ENCODE results near the gene LARP7.
"Not testable (repeated sequence)": the region's sequence is repeated elsewhere in the genome, so short reads cannot be mapped to it uniquely, and the experiment has no call there.

LARP7 gene
- 53.9 to 82.2 (median 63.2) reads per million in 9 experiments for total RNA-seq

DNA sequence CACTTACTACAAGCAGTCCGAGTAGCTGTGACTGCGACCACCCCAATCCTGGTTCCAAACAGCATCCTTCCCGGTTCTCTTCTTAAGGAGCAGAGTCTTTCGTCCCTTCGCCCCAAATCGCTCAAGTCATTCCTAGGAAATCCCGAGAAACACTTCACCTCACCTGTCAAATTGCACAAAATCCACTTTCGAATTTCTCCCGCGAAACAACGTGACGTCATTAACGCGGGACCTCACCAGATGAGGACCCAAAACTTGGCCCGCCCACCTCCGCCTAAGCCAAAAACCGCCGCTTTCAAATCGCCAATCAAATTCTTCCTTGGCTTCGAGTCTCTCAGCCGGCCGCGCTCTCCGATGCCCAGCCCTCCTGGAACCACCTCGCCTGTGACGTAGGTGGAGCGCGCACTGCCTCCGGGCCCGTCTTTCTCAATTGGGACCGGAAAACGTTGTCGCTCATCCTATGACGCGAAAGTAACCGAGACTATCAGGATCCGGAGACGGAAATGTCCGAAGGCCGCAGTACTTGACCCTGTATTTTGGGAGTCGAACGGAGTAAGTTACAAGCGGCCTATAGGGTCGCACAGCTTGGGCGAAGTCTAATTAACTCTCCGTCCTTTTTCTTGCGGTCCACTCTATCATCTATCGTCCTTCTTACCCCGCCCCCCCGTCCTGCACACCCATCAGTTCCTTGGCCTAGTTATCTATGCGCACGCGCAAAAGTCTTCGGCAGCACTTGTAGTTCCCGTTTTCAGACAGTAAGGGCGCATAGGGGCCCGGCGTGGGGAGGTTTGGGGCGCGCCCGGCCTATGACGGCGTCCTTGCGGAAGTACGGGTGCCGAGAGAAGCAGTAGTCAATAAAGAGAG lies at the start of gene LARP7, which contains the start of gene ZGRF1:
Gene LARP7 (plus strand): TSS at position 456 of the 864 bp plus-strand sequence. CDS start 7,527 bp downstream, outside the sequence.
Gene ZGRF1 (minus strand): TSS at position 222 of the 864 bp plus-strand sequence. CDS start 3,733 bp downstream, outside the sequence.
- Mint-ChIP-seq H3K27me3 (no peaks in the 10 kb centered on the region), H3K4me3 (no peak within 1 kb of the TSS), H3K27ac (no peak within 1 kb of the TSS), H3K4me1 (ENCODE audit: low read depth in 2 of 2) (peaks cover 16 to 24% of the 10 kb centered on the region in 2 donors), H3K36me3 (ENCODE audit: insufficient read depth) (peaks cover 14% of the 10 kb centered on the region), H3K9me3 (no peaks in the 10 kb centered on the region)
- peak; percentile 97 to 99 (median 98) for DNase-seq
- ATAC-seq (replicated peaks), result peak; percentile 88

DNA sequence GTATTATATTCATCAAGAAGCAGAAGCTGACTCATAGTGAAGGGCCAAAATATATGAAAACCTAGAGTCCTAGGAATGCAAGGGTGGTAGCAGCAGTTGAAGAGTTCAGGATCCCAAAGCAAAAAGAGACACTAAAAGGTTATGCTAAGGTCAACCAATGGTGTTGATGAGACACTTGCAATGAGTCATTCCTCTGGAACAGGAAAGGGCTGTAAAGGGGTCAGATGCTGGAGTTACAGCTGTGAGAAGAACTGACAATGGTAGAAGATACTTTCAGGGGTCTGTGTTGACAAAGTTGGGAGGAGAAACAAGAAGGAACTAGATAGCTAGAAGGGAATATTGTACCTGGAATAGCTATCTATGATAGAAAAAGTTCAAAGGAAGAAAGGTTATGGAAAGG lies 47.7 kb upstream of the LARP7 start:
- Mint-ChIP-seq H3K36me3 (ENCODE audit: insufficient read depth) (no peaks in the 10 kb centered on the region), H3K27ac (no peak overlapping the region), H3K4me3 (no peak overlapping the region), H3K4me1 (ENCODE audit: low read depth in 2 of 2) (no peaks in the 10 kb centered on the region), H3K9me3 (no peaks in the 10 kb centered on the region), H3K27me3 (no peaks in the 10 kb centered on the region)
- DNase-seq (no peak), ATAC-seq (replicated peaks) (no peak)

DNA sequence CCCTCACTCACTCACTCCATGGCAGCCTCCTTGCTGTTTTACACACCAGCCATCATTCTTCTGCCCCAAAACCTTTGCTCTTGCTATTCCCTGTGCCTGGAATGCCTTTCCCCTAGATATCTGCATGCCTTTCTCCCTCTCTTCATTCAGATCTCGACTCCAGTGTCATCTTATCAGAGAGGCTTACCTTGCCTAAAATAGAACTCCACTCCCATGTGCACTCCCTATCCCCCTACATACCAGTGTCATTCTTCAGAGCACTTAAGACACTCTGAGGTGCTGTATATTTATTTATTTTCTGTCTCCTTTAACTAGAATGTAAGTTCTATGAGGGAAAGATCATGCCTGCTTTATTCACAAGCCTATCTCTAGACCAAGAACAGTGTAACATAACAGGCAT lies 45.4 kb upstream of the LARP7 start:
- no peaks in the 10 kb centered on the region for H3K9me3 Mint-ChIP-seq
- no peak overlapping the region for H3K27ac Mint-ChIP-seq
- H3K4me1 Mint-ChIP-seq (ENCODE audit: low read depth in 2 of 2), result no peaks in the 10 kb centered on the region
- ATAC-seq (replicated peaks), result no peak
- H3K4me3 Mint-ChIP-seq, result no peak overlapping the region
- no peaks in the 10 kb centered on the region for H3K27me3 Mint-ChIP-seq
- no peak for DNase-seq
- no peaks in the 10 kb centered on the region for H3K36me3 Mint-ChIP-seq (ENCODE audit: insufficient read depth)

DNA sequence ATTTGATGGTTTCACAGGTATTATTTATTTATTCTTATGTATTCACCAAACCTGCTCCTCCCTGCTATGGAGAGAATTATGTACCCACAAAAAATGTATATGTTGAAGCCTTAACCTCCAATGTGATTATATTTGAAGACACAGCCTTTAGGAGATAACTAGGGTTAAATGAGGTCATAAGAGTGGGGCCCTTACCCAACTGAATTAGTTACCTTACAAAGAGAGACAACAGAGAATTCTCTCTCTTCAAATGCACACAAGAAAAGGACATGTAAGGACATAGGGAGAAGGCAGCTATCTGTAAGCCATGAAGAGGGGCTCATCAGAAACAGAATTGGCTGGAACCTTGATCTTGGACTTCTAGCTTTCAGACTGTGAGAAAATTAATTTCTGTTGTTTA lies 44.2 kb upstream of the LARP7 start:
- DNase-seq, result no peak
- Mint-ChIP-seq H3K4me1 (ENCODE audit: low read depth in 2 of 2) (no peaks in the 10 kb centered on the region), H3K4me3 (no peak overlapping the region), H3K9me3 (no peaks in the 10 kb centered on the region), H3K36me3 (ENCODE audit: insufficient read depth) (no peaks in the 10 kb centered on the region), H3K27ac (no peak overlapping the region), H3K27me3 (no peaks in the 10 kb centered on the region)
- no peak for ATAC-seq (replicated peaks)

DNA sequence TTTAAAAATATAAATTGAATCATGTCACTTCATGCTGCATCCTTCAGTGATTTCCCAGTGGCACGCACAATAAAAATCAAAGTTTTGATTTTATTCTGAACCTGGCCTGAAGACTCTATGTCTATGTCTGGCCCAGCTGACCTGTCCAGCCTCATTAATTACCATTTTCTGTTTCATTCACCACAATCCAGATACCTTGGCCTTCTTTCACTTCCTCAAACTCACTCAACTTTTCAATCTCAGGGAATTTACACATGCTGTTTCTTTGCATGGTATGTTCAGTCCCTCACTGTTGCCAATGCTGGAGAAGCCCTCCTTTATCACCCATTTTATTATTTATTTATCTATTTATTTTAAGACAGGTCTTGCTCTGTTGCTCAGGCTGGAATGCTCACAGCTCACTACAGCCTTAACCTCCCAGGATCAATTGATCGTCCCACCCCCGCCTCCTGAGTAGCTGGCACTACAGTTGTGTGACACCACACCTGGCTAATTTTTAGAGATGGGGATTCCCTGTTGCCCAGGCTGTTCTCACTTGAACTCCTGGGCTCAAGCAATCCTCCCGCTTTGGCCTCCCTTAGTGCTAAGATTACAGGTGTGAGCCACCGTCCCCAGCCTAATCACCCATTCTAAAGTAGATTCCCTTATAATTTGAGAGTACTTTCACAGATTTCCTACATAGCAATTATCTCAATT lies 43.4 kb upstream of the LARP7 start:
- no peaks in the 10 kb centered on the region for H3K36me3 Mint-ChIP-seq (ENCODE audit: insufficient read depth)
- H3K27ac Mint-ChIP-seq, result no peak overlapping the region
- no peaks in the 10 kb centered on the region for H3K4me1 Mint-ChIP-seq (ENCODE audit: low read depth in 2 of 2)
- no peak for ATAC-seq (replicated peaks)
- no peak overlapping the region for H3K4me3 Mint-ChIP-seq
- no peaks in the 10 kb centered on the region for H3K9me3 Mint-ChIP-seq
- DNase-seq, result no peak
- no peaks in the 10 kb centered on the region for H3K27me3 Mint-ChIP-seq

DNA sequence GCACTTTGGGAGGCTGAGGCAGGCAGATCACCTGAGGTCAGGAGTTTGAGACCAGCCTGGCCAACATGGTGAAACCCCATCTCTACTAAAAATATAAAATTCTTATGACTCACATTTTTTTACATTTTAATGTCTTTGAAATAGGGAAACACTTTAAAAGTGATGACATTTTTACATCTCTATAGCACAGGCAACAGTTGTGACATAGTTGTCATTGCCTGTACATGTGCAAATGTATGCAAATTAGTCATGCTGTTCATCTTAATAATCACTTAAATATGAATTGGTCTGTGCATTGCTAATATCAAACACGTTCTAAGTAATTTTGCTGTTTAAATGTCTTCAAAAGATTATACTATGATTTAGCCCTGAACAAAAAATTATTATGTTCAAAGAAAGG lies 42.0 kb upstream of the LARP7 start:
- DNase-seq, result no peak
- H3K27me3 Mint-ChIP-seq, result no peaks in the 10 kb centered on the region
- ATAC-seq (replicated peaks), result no peak
- no peak overlapping the region for H3K4me3 Mint-ChIP-seq
- H3K4me1 Mint-ChIP-seq (ENCODE audit: low read depth in 2 of 2), result no peaks in the 10 kb centered on the region
- H3K9me3 Mint-ChIP-seq, result no peaks in the 10 kb centered on the region
- H3K36me3 Mint-ChIP-seq (ENCODE audit: insufficient read depth), result no peaks in the 10 kb centered on the region
- no peak overlapping the region for H3K27ac Mint-ChIP-seq

DNA sequence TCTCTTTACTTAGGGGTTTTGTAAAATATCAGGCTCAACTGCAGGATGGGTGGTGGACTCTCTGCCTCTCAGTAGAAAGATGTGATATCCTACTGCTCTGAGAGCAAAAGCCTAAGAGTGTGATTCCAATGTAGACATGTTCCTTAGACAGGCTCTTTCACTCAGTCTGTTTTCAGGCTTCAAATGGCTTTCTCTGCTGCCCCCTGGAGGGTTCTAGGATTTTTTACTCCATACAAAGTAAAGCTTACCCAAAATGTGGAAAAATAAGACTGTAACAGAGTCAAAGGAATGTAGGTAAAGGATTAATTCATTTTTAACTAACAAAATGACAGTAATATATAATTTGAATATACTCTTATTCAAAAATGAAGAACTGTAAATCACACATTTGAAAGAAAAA lies 32.4 kb upstream of the LARP7 start:
- H3K27ac Mint-ChIP-seq, result no peak overlapping the region
- H3K4me3 Mint-ChIP-seq, result no peak overlapping the region
- ATAC-seq (replicated peaks) (peak; percentile 69), DNase-seq (peak; percentile 24 to 42 (median 31))
- H3K36me3 Mint-ChIP-seq (ENCODE audit: insufficient read depth), result peaks cover 3% of the 10 kb centered on the region
- H3K9me3 Mint-ChIP-seq, result no peaks in the 10 kb centered on the region
- no peaks in the 10 kb centered on the region for H3K4me1 Mint-ChIP-seq (ENCODE audit: low read depth in 2 of 2)
- no peaks in the 10 kb centered on the region for H3K27me3 Mint-ChIP-seq

DNA sequence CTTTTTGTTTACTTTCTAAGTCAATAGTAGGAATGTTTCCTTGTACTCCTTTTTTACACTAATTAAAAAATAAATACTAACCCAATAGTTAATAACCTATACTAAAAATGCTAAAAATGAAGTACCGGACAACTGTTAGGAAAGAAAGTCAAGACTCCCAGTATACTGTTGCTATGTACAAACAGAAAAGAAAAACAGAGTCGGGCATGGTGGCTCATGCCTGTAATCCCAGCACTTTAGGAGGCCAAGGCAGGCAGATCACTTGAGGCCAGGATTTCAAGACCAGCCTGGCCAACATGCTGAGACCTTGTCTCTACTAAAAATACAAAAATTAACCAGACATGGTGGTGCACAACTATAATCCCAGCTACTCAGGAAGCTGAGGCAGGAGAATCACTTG lies 24.1 kb upstream of the LARP7 start:
- not testable (repeated sequence) for H3K27ac Mint-ChIP-seq; DNase-seq; ATAC-seq (replicated peaks); H3K9me3 Mint-ChIP-seq; H3K27me3 Mint-ChIP-seq; H3K4me3 Mint-ChIP-seq; H3K4me1 Mint-ChIP-seq (ENCODE audit: low read depth in 2 of 2); H3K36me3 Mint-ChIP-seq (ENCODE audit: insufficient read depth)

DNA sequence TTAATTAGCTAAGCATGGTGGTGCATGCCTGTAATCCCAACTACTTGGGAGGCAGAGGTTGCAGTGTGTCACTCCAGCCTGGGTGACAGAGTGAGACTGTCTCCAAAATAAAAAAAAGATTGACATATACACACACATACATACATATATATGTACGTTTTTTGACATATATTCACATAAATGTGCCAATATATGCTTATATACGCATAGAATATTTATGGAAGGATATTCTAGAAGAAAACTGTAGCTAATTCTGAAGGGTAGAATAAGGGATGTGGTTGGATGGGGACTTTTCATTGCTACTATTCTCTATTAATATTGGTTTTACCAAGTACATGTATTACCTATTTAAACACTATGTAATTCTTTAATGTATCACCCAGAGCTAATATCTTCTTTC lies 20.0 kb upstream of the LARP7 start:
- H3K9me3 Mint-ChIP-seq, result no peaks in the 10 kb centered on the region
- no peaks in the 10 kb centered on the region for H3K4me1 Mint-ChIP-seq (ENCODE audit: low read depth in 2 of 2)
- H3K27me3 Mint-ChIP-seq, result no peaks in the 10 kb centered on the region
- no peak overlapping the region for H3K27ac Mint-ChIP-seq
- ATAC-seq (replicated peaks) (no peak), DNase-seq (no peak)
- H3K36me3 Mint-ChIP-seq (ENCODE audit: insufficient read depth), result no peaks in the 10 kb centered on the region
- no peak overlapping the region for H3K4me3 Mint-ChIP-seq

DNA sequence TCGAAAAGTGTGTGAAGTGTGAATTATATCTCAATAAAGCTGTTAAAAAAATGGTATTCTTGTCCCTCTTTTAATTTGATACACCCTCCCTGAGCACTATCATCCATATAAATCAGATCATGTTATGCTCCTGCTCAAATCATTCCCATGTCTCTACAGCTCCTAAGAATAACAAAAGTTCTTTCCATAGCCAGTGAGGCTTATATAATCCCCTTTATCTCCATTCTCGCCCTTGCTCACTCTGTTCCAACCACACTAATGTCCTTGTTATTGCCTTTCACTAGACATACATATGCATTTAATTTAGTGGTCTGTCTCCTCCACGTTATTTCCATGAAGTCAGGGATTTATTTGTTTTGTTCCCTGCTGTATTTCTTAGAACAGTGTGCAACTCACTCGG lies 10.7 kb upstream of the LARP7 start:
- Mint-ChIP-seq H3K9me3 (no peaks in the 10 kb centered on the region), H3K4me1 (ENCODE audit: low read depth in 2 of 2) (no peaks in the 10 kb centered on the region), H3K4me3 (no peak overlapping the region), H3K27ac (no peak overlapping the region), H3K27me3 (no peaks in the 10 kb centered on the region), H3K36me3 (ENCODE audit: insufficient read depth) (peaks cover 9% of the 10 kb centered on the region)
- no peak for ATAC-seq (replicated peaks)
- no peak for DNase-seq

DNA sequence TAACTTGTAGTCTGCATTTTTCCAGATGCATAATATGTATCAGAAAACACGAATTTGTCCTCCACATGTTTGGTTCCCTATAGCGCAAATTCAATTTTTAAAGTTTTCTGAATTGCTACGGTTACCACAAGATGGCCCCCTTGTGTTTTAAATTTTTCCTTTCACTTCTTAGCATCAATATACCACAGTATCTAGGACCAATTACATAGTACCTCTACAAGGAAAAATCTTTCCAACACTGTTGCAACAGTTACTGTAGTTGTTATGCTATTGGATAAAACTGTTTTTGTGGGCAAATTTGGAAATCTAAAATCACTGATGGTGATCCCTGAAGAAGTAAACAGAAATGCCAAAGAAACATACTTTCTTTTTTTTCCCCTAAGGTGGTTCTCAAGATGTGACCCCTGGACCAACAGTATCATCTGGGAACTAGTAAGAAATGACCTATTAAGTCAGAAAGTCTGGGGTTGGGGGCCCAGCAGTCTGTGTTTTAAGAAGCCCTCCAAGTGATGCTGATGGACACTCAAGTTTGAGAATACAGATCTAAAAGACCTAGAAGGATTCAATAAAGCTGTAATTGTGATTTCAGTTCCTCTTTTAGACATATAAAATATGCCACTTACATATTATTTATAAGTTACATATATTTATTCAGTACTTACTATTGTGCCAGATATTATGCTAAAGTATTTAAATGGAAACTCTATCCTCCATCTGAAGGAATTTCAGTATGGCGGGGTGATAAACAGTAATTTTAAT lies 3.3 kb upstream of the LARP7 start:
- Mint-ChIP-seq H3K9me3 (no peaks in the 10 kb centered on the region), H3K27ac (no peak overlapping the region), H3K36me3 (ENCODE audit: insufficient read depth) (peaks cover 6% of the 10 kb centered on the region), H3K27me3 (no peaks in the 10 kb centered on the region), H3K4me3 (no peak overlapping the region), H3K4me1 (ENCODE audit: low read depth in 2 of 2) (peaks cover 0 to 4% of the 10 kb centered on the region in 2 donors)
- ATAC-seq (replicated peaks), result no peak
- no peak for DNase-seq

DNA sequence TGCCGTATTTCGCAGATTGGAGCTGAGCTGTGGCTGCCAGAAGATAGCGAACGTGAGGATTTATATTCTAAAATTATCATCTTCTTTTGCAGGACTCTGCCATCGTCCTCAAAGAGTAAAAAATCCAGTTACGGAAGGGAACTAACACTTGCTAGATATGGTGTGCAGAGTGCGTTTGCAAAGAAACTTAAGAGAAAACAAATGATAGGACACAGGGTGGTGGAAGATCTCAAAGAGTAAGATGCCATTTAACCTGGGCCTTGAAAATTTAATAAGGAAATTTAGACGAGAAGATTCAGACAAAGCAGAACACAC lies 566 bp downstream of the LARP7 start:
- Mint-ChIP-seq H3K4me1 (ENCODE audit: low read depth in 2 of 2) (peaks cover 17 to 26% of the 10 kb centered on the region in 2 donors), H3K27me3 (no peaks in the 10 kb centered on the region), H3K4me3 (no peak overlapping the region), H3K27ac (no peak overlapping the region), H3K9me3 (no peaks in the 10 kb centered on the region), H3K36me3 (ENCODE audit: insufficient read depth) (peaks cover 14% of the 10 kb centered on the region)
- ATAC-seq (replicated peaks) (peak; percentile 6), DNase-seq (no peak)

DNA sequence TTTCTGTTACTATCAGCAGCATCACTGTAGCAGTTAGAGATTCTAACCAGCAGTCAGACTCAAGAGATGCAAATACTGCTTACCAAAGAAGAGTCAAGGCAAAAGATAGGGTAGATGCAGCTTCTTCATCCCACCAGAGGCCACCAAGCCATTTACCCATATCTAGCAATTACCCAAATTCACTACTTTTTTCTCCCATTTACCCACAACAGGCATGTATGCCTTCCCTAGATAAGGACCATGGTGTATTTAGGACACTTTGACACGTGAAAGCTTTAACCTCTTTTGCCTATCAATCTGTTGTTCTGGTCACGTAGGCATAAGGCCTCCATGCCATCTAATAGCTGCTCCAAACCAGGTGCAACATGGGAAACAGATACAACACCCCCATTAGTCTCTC lies 5.6 kb downstream of the LARP7 start:
- Mint-ChIP-seq H3K27ac (no peak overlapping the region), H3K27me3 (no peaks in the 10 kb centered on the region), H3K4me3 (no peak overlapping the region), H3K9me3 (no peaks in the 10 kb centered on the region), H3K36me3 (ENCODE audit: insufficient read depth) (peaks cover 43% of the 10 kb centered on the region), H3K4me1 (ENCODE audit: low read depth in 2 of 2) (peaks cover 20 to 39% of the 10 kb centered on the region in 2 donors)
- no peak for ATAC-seq (replicated peaks)
- no peak for DNase-seq

Measured in effector memory CD8-positive, alpha-beta T cell (primary cell).